HepG2 (cell line): ENCODE data around the gene SLTM. TPM values are rescaled to one million over a fixed set of nuclear protein-coding genes. Genes with fewer than 3 reads are reported as not detected.

Experiments used
- ATAC-seq: fragments of 200-7000 bp; cut with Tn5 transposase; 3 replicates; pipeline ENCODE4 v1.9.1; 2020; ENCODE audit warnings: mild to moderate bottlenecking, moderate library complexity
- BruUV-seq: library from RNA; stranded (reverse); fragments of 400-500 nt; replicated peaks from 2 replicates; lab custom pipeline; 2021; lab: Mats Ljungman, UMichigan
- CTCF ChIA-PET: fragments of 300-600 bp; formaldehyde crosslinking; extraction: SDS; loops from one replicate; lab custom pipeline; 2021; ENCODE audit warnings: low total read pairs, inconsistent platforms, low intra/inter-chr PET ratio; lab: Yijun Ruan, JAX
- POLR2A ChIA-PET: fragments of 350-600 bp; sonication (Branson Sonifier 250); formaldehyde crosslinking; loops from one replicate; lab custom pipeline; 2020; ENCODE audit warnings: antibody characterized with exemption, inconsistent platforms; lab: Yijun Ruan, JAX
- DNase-seq: peaks from one replicate; pipeline ENCODE4 v3.0.0-alpha.2; 2015; ENCODE audit warnings: low spot score
- FAIRE-seq: peaks from 3 replicates; lab custom pipeline; 2011; peaks lifted over from hg19 to GRCh38; lab: Jason Lieb, UNC
- H2AFZ ChIP-seq: one replicate; pipeline ENCODE4 v1.6.1; 2011; ENCODE audit warnings: low read length, inconsistent platforms
- H3K27ac ChIP-seq: fragments of 300-600 bp; 3 replicates; pipeline ENCODE4 v1.8.0; 2011; ENCODE audit warnings: mixed run types, mild to moderate bottlenecking, mixed read lengths, low read length, inconsistent platforms; ENCODE audit not compliant: insufficient read depth; ENCODE audit errors: extremely low read length
- H3K27me3 ChIP-seq, 2 experiments: fragments of 200-600 bp in 1 of 2; 2 replicates in 1 of 2; 3 replicates in 1 of 2; pipeline versions ENCODE4 v1.6.0 to v1.8.0; 2011; ENCODE audit warnings: low read length in 2 of 2, mild to moderate bottlenecking in 2 of 2, moderate library complexity in 2 of 2, inconsistent platforms in 1 of 2; ENCODE audit not compliant: insufficient read depth in 2 of 2, control insufficient read depth in 1 of 2
- H3K36me3 ChIP-seq, 2 experiments: fragments of 200-600 bp in 1 of 2; replicated peaks in 1 of 2; 2 replicates in 1 of 2; 3 replicates in 1 of 2; pipeline versions ENCODE4 v1.5.1 to v1.8.0; 2011; ENCODE audit warnings: low read length in 2 of 2, inconsistent platforms in 1 of 2; ENCODE audit not compliant: insufficient read depth in 2 of 2, control insufficient read depth in 1 of 2
- H3K4me1 ChIP-seq: 2 replicates; pipeline ENCODE4 v1.5.1; 2012; ENCODE audit warnings: low read length, inconsistent platforms; ENCODE audit not compliant: insufficient read depth
- H3K4me2 ChIP-seq: 2 replicates; pipeline ENCODE4 v1.6.0; 2011; ENCODE audit warnings: low read depth, low read length, inconsistent platforms
- H3K4me3 ChIP-seq, 3 experiments: fragments of 200-600 bp in 1 of 3; sonication (generic), shearing (Covaris generic) in 1 of 3; replicated peaks in 1 of 3; 2 replicates each; pipeline ENCODE4 v1.5.1; 2011 to 2016; ENCODE audit warnings: low read length in 3 of 3, inconsistent platforms in 2 of 3, low read depth in 2 of 3, mild to moderate bottlenecking in 2 of 3, control low read depth in 1 of 3, mixed read lengths in 1 of 3; ENCODE audit not compliant: insufficient read depth in 1 of 3
- H3K79me2 ChIP-seq: one replicate; pipeline ENCODE4 v1.6.1; 2011; ENCODE audit warnings: low read length, inconsistent platforms; ENCODE audit not compliant: insufficient read depth
- H3K9ac ChIP-seq: 2 replicates; pipeline ENCODE4 v1.6.0; 2011; ENCODE audit warnings: mild to moderate bottlenecking, low read depth, low read length, inconsistent platforms; ENCODE audit not compliant: insufficient read depth
- H3K9me3 ChIP-seq: 2 replicates; pipeline ENCODE4 v1.5.1; 2012; ENCODE audit warnings: mild to moderate bottlenecking, low read length
- H4K20me1 ChIP-seq: 2 replicates; pipeline ENCODE4 v1.6.0; 2011; ENCODE audit warnings: inconsistent platforms, mild to moderate bottlenecking, low read length, moderate library complexity; ENCODE audit not compliant: insufficient read depth
- MXD4 ChIP-seq: IDR thresholded peaks from 2 replicates; pipeline ENCODE4 v1.6.1; 2016; ENCODE audit warnings: mild to moderate bottlenecking, missing biosample characterization, missing genetic modification reagents
- NBN ChIP-seq: fragments of 450-650 bp; conservative IDR thresholded peaks from 2 replicates; pipeline ENCODE4 v1.6.1; 2017
- PAF1 ChIP-seq: IDR thresholded peaks from 2 replicates; pipeline ENCODE4 v1.6.1; 2016; ENCODE audit warnings: missing genetic modification reagents, missing compliant biosample characterization
- XBP1 ChIP-seq: sonication (generic); formaldehyde crosslinking; IDR thresholded peaks from 2 replicates; pipeline ENCODE4 v1.5.0; 2020; ENCODE audit warnings: missing genetic modification reagents
- ZNF513 ChIP-seq: sonication (generic); formaldehyde crosslinking; conservative IDR thresholded peaks from 2 replicates; pipeline ENCODE4 v1.5.0; 2020; ENCODE audit warnings: missing genetic modification reagents
- WGBS: methylation state at CpG from one replicate; pipeline ENCODE4 v1.1.6; 2017; ENCODE audit warnings: low lambda C conversion rate; 5-methylcytosine and 5-hydroxymethylcytosine counted together
- in situ Hi-C: cut with HindIII; loops from 2 replicates; pipeline ENCODE4 v1.10.0; 2017; ENCODE audit warnings: low pct_unique_long_range_greater_than_20kb; ENCODE audit not compliant: extremely low pct_ligation_motif_present
- intact Hi-C: fragments of 100-400 bp; cut with micrococcal nuclease; formaldehyde crosslinking; loops from one replicate; pipeline ENCODE4 v1.10.0; 2022; ENCODE audit not compliant: unreplicated experiment
- polyA plus RNA-seq, 8 experiments: library from polyadenylated mRNA; depleted of rRNA in 3 of 8; stranded (reverse) in 7 of 8; unstranded in 1 of 8; fragments of >200 nt; fragmentation: Illumina TruSeq in 4 of 8; extraction: Trizol in 4 of 8; gene quantifications; 2 replicates each; pipeline versions ENCODE4 v1.2.1 to v1.2.3, GENCODE V29; 2011 to 2016; ENCODE audit warnings: low read depth in 4 of 8, missing spikeins in 1 of 8, mixed read lengths in 1 of 8; ENCODE audit not compliant: insufficient read depth in 1 of 8
- total RNA-seq, 5 experiments: library from RNA; depleted of rRNA; stranded (reverse); fragments of >200 nt; fragmentation: Illumina TruSeq; extraction: Trizol; gene quantifications; 2 replicates each; pipeline ENCODE4 v1.2.3, GENCODE V29; 2016; ENCODE audit warnings: low read depth in 1 of 5

SLTM gene
- total and polyA plus RNA-seq, 2 of the 13 experiments (the other 11 are each of a cell fraction or from before 2014, with no cell fraction given), result 22.0 to 64.2 TPM

- no peak for TF ChIP-seq ZNF513 (CRISPR knock-in tag)
Observed at GRCh38 chr15:58983261-58983660, 49.8 kb upstream of the SLTM start (continued).

- 65% methylated on average over 5 of the region's 6 CpGs for WGBS
- peak overlapping the region; percentile 18 for H3K4me2 ChIP-seq
Observed at GRCh38 chr15:58981808-58982475, 48.5 kb upstream of the SLTM start.

More at GRCh38 chr15:58981808-58982475, 48.5 kb upstream of the SLTM start:
- intact Hi-C loops, result loop anchor here (2.0 to 10.0 kb wide), 3 partner anchors 93 to 519 kb away; partner anchors contain the start of gene CCNB2
- Histone ChIP-seq H3K4me1 (peaks cover 19% of the 10 kb centered on the region), H2AFZ (no peak overlapping the region), H4K20me1 (no peaks in the 10 kb centered on the region), H3K27me3 (no peaks in the 10 kb centered on the region; a peak in 1 of 5 replicates), H3K36me3 (no peaks in the 10 kb centered on the region), H3K79me2 (no peaks in the 10 kb centered on the region), H3K27ac (no peak overlapping the region), H3K4me3 (no peak overlapping the region), H3K9me3 (no peaks in the 10 kb centered on the region), H3K9ac (no peak overlapping the region)
- ChIA-PET POLR2A (no interaction called here), CTCF (interaction anchor here (0.7 kb wide), 1 partner anchor 156 kb away, joined by 3 read pairs; no protein-coding TSS in a partner anchor)
- no TSS peak for BruUV-seq
- FAIRE-seq (no peak), DNase-seq (no peak), ATAC-seq (no peak)
- in situ Hi-C loops, result loop anchor here (5.0 to 10.0 kb wide), 2 partner anchors 155 to 513 kb away; no protein-coding TSS in a partner anchor
- TF ChIP-seq MXD4 (CRISPR knock-in tag) (no peak), NBN (no peak), PAF1 (no peak), XBP1 (no peak)
